T-helper 1 cell treated with Interleukin-12 subunit alpha and Interleukin-12 subunit beta and Interleukin-4 antibody, amounts not matched to agents 30 μg/mL and 1 μg/mL, for 36 hours (primary cell): ENCODE measurements around the gene BLCAP.

Experiments
- H3K27ac Mint-ChIP-seq: one replicate; pipeline ENCODE4 v1.8.0; 2021; ENCODE audit warnings: mild to moderate bottlenecking, mixed read lengths
- H3K27me3 Mint-ChIP-seq: one replicate; pipeline ENCODE4 v1.8.0; 2021; ENCODE audit warnings: low read depth, mixed read lengths
- H3K36me3 Mint-ChIP-seq: one replicate; pipeline ENCODE4 v1.8.0; 2021; ENCODE audit warnings: low read depth, mixed read lengths
- H3K4me1 Mint-ChIP-seq: one replicate; pipeline ENCODE4 v1.8.0; 2021; ENCODE audit warnings: low read depth, mixed read lengths
- H3K4me3 Mint-ChIP-seq: one replicate; pipeline ENCODE4 v1.8.0; 2021; ENCODE audit warnings: mild to moderate bottlenecking, moderate library complexity, mixed read lengths
- H3K9me3 Mint-ChIP-seq: one replicate; pipeline ENCODE4 v1.8.0; 2021; ENCODE audit warnings: mixed read lengths

BLCAP gene

DNA sequence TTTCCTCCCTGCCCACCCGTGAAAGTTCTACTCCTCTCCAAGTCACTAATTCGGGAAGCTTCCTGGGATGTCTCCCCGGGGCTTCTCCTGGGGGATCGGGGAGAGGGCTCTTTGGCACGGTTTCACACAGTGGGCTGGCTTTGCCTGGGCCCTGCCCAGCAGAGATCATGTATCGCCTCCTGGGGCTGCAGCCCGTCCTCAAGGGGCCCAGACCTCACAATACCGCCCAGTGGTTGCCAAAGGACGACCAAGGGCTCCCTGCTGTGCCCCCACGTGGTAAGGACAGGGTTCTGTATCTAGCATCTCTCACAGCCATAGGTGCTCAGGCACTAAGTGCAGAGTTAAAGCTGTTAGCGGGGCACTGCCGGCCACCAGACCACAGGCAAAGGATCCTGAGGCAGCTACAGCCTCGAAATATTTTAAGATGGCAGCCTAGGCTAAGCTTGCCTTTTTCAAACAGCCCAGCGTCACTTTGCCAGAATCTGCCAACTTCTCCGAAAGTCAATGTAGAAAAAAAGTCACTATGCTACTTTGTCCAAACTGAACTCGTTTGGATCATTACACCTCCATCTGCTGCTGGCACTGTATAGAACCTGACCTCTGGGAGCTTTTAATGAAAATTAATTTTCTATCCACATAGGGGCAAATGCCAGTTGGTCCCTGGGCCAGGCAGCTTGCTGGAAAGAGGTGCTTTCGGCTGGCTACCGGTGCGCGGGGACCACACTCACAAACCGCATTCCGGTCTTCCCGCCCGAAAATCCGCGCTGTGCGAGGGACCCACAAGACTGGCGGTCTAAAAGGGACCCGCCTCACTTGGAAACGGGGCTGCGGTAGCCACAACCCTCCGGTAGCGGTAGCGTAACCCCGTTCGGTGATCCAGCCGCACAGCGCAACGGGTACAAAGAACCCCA lies 7.9 kb downstream of the BLCAP start:
- Mint-ChIP-seq H3K9me3 (no peaks in the 10 kb centered on the region), H3K27me3 (peaks cover 12% of the 10 kb centered on the region), H3K4me3 (no peak overlapping the region), H3K27ac (no peak overlapping the region), H3K36me3 (peaks cover 7% of the 10 kb centered on the region), H3K4me1 (peaks cover 18% of the 10 kb centered on the region)

DNA sequence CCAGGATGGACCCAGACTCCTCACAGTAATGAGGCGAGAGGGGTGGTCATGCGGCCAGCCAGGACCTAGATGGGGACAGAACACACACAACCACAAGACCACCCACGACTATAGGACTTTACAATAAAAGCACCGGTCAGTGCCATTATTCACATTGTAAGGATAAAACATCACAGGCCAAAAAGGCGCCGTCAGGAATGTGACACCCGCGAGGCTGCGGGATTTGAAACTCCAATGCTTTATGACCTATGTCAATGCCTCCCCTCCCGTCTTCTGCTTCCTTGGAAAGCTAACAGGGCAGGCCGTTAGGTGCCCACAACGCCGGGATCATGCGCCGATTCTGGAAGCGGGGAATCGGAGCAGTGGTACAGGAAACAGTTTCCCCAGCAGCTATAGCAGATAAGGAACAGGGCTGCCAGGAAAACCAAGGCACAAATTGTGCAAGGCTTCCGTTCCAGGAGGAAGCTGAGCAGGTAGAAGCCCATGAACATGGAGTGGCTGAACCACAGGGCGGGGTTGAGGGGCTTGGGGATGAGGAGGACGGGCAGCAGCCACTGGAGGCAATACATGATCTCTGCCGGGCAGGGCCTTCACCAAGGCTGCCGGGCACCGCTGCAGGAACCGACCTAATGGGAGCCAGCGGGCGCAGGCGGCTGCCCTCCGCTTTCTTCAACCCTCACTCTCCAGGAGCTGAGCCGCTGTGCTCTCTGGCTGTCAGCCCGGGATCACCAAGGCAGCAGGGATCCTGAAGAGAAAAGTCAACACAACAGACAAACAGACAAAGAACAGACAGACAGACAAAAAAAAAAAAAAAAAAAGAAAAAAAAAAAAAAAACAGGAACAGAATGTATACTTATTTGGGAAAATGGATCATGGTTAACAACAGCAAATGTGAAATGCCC lies 8.8 kb downstream of the BLCAP start:
- H3K27ac Mint-ChIP-seq, result no peak overlapping the region
- H3K9me3 Mint-ChIP-seq, result no peaks in the 10 kb centered on the region
- peaks cover 12% of the 10 kb centered on the region for H3K27me3 Mint-ChIP-seq
- peaks cover 9% of the 10 kb centered on the region for H3K36me3 Mint-ChIP-seq
- H3K4me3 Mint-ChIP-seq, result no peak overlapping the region
- peaks cover 13% of the 10 kb centered on the region for H3K4me1 Mint-ChIP-seq

DNA sequence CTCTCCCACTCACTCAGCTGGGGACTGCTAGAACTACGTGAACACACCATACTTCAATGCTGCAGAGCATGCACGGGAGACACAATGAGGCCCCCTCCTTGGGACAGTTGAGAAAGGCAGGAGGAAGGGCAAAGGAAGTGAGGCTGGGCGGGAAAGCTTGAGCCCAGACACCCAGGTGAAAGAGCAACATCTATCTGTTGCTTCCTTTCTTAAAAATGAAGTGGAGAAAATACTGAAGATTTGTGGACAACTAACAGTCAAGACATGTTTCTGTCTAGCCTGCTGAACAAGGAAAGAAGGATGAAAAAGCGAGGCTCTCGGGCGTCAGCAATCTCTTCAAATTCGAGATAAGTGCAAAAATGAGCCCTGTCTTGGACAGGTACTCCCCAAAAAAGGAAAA lies 9.6 kb downstream of the BLCAP start:
- H3K4me3 Mint-ChIP-seq, result no peak overlapping the region
- H3K27ac Mint-ChIP-seq, result peak overlapping the region; percentile 26
- peaks cover 13% of the 10 kb centered on the region for H3K4me1 Mint-ChIP-seq
- peaks cover 12% of the 10 kb centered on the region for H3K27me3 Mint-ChIP-seq
- H3K9me3 Mint-ChIP-seq, result no peaks in the 10 kb centered on the region
- peaks cover 9% of the 10 kb centered on the region for H3K36me3 Mint-ChIP-seq

DNA sequence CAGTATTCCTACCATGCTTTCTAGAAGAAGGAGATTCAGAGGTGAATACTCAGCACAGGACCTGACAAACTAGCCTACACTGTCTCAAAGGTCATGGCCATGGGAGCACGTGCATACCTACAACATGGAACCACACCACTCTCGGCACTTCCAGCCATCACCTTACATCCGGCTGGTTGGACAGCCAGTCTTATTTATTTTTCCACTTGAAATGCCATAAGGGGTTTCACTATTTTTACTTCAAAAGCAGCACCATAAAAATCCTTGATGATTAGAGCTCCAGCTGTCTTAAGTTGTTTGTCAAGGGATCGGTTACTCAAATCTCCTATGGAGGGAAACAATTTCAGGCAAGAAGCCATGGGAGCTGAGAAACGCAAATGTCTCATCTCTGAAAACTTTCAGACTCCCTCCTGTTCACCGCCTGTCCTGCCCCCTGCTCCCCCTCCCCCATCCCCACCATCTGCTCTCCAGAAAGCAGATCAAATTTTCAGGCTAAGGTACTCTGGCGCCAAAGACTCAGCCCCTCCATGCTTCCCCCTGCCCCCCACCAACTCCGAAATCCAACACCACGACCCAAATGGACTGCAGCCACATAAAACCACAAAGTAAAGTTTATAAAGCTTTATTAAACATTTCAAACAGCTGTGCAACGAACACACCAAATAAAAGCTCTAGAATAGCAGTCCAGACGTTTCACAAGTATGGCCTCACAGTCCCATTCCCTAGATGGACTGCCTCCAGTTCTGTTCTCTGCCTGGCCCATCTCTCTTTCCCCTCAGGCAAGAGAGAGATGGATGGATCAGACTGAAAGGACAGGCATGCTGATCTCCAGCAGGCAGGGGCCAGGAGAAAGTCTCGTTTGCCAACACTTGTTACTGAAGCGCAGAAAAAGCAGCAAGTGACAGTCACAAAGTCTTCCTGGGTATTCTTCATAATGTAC lies 10.6 kb downstream of the BLCAP start:
- no peak overlapping the region for H3K27ac Mint-ChIP-seq
- no peak overlapping the region for H3K4me3 Mint-ChIP-seq
- H3K4me1 Mint-ChIP-seq, result peaks cover 13% of the 10 kb centered on the region
- peaks cover 12% of the 10 kb centered on the region for H3K27me3 Mint-ChIP-seq
- H3K36me3 Mint-ChIP-seq, result peaks cover 9% of the 10 kb centered on the region
- no peaks in the 10 kb centered on the region for H3K9me3 Mint-ChIP-seq

DNA sequence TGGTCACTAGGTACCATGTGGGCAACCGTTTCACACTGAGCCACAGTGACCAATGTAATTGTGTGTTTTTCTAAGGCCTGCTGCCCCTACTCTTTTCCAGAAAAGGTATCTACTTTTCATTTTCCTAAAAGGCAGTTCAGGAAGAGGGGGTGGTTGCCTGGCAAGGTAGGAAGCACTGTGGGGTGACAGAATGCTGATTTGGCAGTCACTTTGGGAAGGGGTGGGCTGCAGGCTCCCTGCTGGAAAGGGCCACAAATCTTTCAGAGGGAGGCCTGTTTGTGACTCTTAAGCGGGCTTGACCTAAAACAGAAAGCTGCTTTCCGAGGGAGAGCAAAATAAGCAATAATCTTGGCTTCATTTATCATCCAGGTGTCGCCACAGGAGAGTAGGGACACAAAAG lies 11.8 kb downstream of the BLCAP start:
- peaks cover 11% of the 10 kb centered on the region for H3K36me3 Mint-ChIP-seq
- no peaks in the 10 kb centered on the region for H3K9me3 Mint-ChIP-seq
- no peak overlapping the region for H3K27ac Mint-ChIP-seq

DNA sequence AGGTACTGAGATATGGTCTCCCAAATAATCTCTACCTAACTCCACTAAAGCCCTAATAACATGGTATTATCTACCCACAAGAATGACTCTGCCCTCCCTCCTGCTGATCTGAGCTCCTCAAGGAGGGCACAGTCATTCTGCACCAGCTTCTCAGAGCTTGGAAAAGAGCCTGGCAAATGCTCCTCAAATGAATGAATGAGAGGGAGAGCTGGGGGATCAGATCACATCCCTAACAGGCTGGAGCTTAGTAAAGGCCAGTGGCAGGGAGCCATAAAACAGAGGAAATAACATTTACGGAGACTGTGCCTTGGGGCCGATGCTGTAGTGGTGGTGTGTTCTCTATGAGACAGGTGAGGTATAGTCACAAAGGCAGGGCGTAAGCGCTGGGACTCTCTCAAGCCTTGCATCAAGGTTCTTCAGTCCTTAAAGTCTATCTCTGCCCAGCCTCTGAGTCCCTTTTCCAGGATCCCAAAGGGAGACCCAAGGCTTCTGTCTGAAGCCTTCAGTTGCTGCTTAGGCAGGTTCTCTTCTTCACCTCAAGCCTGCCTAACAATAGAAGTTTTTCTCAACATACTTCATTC lies 13.8 kb downstream of the BLCAP start:
- H3K4me1 Mint-ChIP-seq, result peaks cover 6% of the 10 kb centered on the region
- no peaks in the 10 kb centered on the region for H3K9me3 Mint-ChIP-seq
- H3K27ac Mint-ChIP-seq, result no peak overlapping the region
- peaks cover 11% of the 10 kb centered on the region for H3K36me3 Mint-ChIP-seq
- no peak overlapping the region for H3K4me3 Mint-ChIP-seq
- no peaks in the 10 kb centered on the region for H3K27me3 Mint-ChIP-seq

More for the DNA sequence above, 11.8 kb downstream of the BLCAP start:
- Mint-ChIP-seq H3K27me3 (peaks cover 6% of the 10 kb centered on the region), H3K4me3 (no peak overlapping the region), H3K4me1 (peaks cover 11% of the 10 kb centered on the region)

DNA sequence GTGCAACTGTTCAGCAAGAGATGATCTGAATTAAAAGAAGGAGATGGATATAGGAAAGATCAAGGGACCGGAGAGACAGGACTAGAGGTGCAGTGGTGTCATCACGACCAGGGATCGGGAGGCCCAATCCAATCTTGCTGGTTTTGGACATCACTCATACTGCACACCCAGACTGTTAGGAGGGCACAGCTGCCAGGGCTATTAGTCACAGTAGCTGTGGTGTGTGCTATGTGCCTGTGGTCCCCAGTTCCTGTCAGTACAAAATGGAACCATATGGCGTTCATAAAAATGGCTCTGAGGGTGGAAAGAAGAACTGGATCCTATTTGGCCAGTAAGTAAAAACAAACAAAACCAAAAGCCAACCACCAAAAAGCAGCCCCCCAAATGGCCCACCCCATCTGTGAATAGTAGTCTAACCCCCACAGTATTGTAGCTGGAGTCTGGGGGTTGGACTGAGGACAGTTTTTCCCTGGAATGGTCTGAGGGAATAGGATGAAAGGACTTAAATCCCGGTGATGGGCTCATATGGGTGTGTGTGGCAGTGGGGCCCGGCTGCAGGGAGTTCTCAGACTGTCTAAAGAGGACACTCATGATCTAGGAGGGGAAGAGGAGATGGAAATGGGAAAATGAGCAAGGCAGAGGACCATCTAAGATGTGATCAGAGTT lies 15.9 kb downstream of the BLCAP start:
- H3K4me3 Mint-ChIP-seq, result no peak overlapping the region
- no peaks in the 10 kb centered on the region for H3K9me3 Mint-ChIP-seq
- H3K27me3 Mint-ChIP-seq, result no peaks in the 10 kb centered on the region
- no peak overlapping the region for H3K27ac Mint-ChIP-seq
- H3K36me3 Mint-ChIP-seq, result peaks cover 4% of the 10 kb centered on the region
- H3K4me1 Mint-ChIP-seq, result no peaks in the 10 kb centered on the region

DNA sequence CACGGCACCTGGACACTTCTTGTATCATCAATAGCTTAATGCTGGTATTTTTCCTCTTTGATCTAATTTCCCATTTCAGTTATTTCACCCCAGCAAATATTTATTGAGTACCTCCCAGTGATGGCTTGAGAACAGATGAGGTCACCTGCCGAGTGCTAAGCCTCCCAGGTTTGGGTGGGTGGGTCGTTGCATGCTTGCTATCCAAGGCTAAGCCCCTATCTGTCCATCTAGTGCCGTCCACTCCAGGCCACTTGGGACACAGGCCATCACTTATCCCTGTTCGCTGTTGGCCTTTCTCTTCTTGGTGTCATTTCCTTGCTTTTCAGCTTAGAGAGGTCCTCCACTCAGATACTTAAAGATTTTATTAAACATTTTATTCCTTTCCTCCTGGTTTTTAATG lies 17.4 kb downstream of the BLCAP start:
- H3K4me3 Mint-ChIP-seq, result no peak overlapping the region
- H3K27me3 Mint-ChIP-seq, result no peaks in the 10 kb centered on the region
- H3K4me1 Mint-ChIP-seq, result no peaks in the 10 kb centered on the region
- peaks cover 4% of the 10 kb centered on the region for H3K36me3 Mint-ChIP-seq
- no peak overlapping the region for H3K27ac Mint-ChIP-seq
- no peaks in the 10 kb centered on the region for H3K9me3 Mint-ChIP-seq

DNA sequence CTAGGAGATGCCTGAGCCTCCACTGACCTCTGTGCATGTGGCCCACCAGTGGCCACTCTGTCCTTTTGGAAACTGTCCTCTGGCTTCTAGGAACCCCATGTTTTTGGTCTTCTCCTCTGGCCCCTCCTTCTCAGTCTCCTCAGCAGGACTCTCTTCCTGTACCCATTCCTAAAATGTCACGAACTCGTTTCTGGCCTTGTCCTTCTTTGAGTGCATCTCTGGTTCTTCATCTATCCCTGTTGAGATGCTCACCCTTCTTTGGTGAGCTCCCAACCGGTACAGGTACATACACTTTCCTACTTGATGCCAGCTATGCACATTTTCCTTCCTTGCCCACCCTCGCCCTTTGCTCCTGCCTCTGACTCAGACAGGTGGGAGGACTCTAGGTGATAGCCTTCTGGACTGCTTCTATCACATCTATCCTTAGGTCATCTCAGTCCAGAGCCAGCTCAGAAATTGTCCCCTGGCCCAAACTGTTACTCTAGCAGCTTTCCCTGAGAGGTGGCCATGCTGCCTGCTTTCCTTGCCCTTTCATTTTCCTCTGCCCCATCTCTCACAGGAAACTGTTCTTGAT lies 21.4 kb downstream of the BLCAP start:
- Mint-ChIP-seq H3K9me3 (no peaks in the 10 kb centered on the region), H3K4me1 (no peaks in the 10 kb centered on the region), H3K27ac (no peak overlapping the region), H3K36me3 (no peaks in the 10 kb centered on the region), H3K27me3 (no peaks in the 10 kb centered on the region), H3K4me3 (no peak overlapping the region)

DNA sequence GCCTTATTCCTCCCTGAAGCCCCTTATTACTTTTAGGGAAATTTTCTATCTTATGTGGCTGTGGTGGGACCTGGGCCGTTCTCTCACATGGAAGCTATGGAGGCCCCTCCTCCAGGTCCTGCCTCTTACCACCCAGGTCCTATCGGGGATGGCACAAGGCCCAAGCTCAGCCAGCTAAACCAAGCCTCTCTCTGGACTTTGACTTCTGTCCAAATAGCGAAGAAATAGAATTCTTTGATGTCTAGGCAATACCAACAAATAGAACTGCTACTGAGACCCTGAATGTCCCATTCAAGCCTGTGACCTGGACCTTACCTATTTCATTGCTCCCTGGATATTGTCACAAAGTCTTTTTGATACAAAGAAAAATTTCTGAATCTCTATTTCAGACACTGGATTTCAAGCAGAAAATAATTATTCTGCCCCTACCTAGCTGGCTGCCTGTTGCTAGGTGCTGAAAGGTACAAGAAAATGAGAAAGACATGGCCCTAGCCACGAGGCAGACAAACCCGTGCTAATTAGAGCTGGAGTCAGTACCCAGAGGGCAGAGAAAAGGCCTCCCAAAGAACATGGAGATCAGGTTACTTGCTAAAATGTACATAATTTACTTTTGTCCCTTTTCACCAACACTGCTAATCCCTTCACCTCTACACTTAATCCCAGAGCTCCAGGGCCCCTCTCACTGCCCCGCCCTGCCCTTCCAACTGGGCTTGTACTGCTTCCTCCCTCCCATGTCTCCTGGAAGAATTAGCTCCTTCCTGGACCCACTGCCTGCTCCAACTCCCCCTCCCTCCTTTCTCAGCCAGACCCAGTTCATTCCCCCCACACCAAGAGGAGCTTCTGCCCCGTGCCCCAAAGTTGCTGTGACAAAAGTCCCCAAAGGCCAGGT lies 22.2 kb downstream of the BLCAP start:
- H3K27ac Mint-ChIP-seq, result no peak overlapping the region
- H3K9me3 Mint-ChIP-seq, result no peaks in the 10 kb centered on the region
- no peaks in the 10 kb centered on the region for H3K27me3 Mint-ChIP-seq
- H3K36me3 Mint-ChIP-seq, result no peaks in the 10 kb centered on the region
- H3K4me3 Mint-ChIP-seq, result no peak overlapping the region
- H3K4me1 Mint-ChIP-seq, result no peaks in the 10 kb centered on the region

DNA sequence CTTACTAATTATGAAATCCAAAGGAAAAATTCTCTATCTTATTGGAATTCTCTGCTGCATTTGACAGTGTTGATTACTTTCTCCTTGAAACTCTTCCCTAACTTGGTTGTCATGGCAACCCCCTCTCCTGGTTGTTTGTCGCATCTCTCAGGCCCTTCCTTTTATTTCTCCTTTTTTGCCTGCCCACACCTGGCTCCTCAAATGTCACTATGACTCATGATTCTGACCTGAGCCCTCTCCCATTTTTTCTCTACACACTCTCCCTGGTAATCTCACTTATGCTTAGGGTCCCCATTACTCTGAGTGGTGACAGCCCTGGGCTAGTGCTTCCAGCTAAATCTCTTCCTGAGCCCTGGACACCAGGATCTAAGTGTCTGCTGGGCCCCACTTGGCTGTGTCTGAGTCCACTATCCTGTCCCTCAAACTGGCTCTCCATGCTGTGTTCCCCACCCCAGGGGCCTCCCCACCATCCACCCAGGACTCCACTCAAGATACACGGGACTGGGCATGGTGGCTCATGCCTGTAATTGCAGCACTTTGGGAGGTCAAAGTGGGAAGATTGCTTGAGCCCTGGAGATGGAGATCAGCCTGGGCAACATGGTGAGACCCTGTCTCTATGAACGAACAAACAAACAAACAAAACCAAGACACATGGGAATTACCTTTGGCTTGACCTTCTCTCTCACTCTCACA lies 23.1 kb downstream of the BLCAP start:
- H3K27me3 Mint-ChIP-seq, result no peaks in the 10 kb centered on the region

More for the DNA sequence above, 23.1 kb downstream of the BLCAP start:
- Mint-ChIP-seq H3K9me3 (no peaks in the 10 kb centered on the region), H3K27ac (no peak overlapping the region), H3K4me3 (no peak overlapping the region), H3K4me1 (no peaks in the 10 kb centered on the region), H3K36me3 (no peaks in the 10 kb centered on the region)
